ENCODE data around the gene ZNF85. TPM values are rescaled to one million over a fixed set of nuclear protein-coding genes. Genes with fewer than 3 reads are reported as not detected.

Gene ZNF85
- total RNA-seq, 1 experiment from 2014 or later: not detected

Other genes starting within 250 kb of the ZNF85 start
- gene ZNF66, start 146.9 kb upstream of the ZNF85 start, total RNA-seq (2014; rRNA removed; shearing (Covaris generic)): not detected in 2 replicates
- gene ZNF430, start 97.4 kb downstream of the ZNF85 start, total RNA-seq (2014; rRNA removed; shearing (Covaris generic)): 3.3 and 9.8 TPM in 2 replicates
- 70.5 and 82.7 TPM in 2 replicates for gene ZNF714, start 159.0 kb downstream of the ZNF85 start, total RNA-seq (2014; rRNA removed; shearing (Covaris generic))
- 2.6 and 5.2 TPM in 2 replicates for gene ZNF431, start 218.8 kb downstream of the ZNF85 start, total RNA-seq (2014; rRNA removed; shearing (Covaris generic))